Spleen (tissue), 11 donors: ENCODE measurements around the gene FBXO7. TPM values are rescaled to one million over a fixed set of nuclear protein-coding genes. Genes with fewer than 3 reads are reported as not detected.

Experiments
- DNase-seq: peaks from one replicate; pipeline ENCODE4 v3.0.0-alpha.2; 2020
- H3K27ac ChIP-seq, 8 donors: fragments of 200-600 bp; sonication (generic) in 7 of 8; 1 replicate in 4 of 8; 2 replicates in 4 of 8; pipeline versions ENCODE4 v1.5.0 to v1.8.0; 2016 to 2021; ENCODE audit warnings: inconsistent platforms in 4 of 8, mild to moderate bottlenecking in 4 of 8, moderate library complexity in 1 of 8
- H3K27me3 ChIP-seq, 7 donors: fragments of 200-600 bp; sonication (generic) in 6 of 7; replicated peaks in 1 of 7; 1 replicate in 4 of 7; 2 replicates in 3 of 7; pipeline versions ENCODE4 v1.5.0 to v1.8.0; 2016 to 2021; ENCODE audit warnings: inconsistent platforms in 3 of 7, mild to moderate bottlenecking in 1 of 7
- H3K36me3 ChIP-seq, 6 donors: fragments of 200-600 bp; sonication (generic) in 5 of 6; 1 replicate in 4 of 6; 2 replicates in 2 of 6; pipeline versions ENCODE4 v1.5.0 to v1.8.0; 2016 to 2021; ENCODE audit warnings: inconsistent platforms in 2 of 6
- H3K4me1 ChIP-seq, 6 donors: fragments of 200-600 bp; sonication (generic) in 5 of 6; 1 replicate in 3 of 6; 2 replicates in 3 of 6; pipeline versions ENCODE4 v1.5.0 to v1.8.0; 2016 to 2021; ENCODE audit warnings: inconsistent platforms in 3 of 6
- H3K4me3 ChIP-seq, 8 donors: fragments of 200-600 bp; sonication (generic) in 7 of 8; 1 replicate in 4 of 8; 2 replicates in 4 of 8; pipeline versions ENCODE4 v1.5.0 to v1.8.0; 2016 to 2021; ENCODE audit warnings: inconsistent platforms in 4 of 8, mild to moderate bottlenecking in 4 of 8, moderate library complexity in 2 of 8
- H3K9me3 ChIP-seq, 8 donors: fragments of 200-600 bp; sonication (generic) in 7 of 8; 1 replicate in 4 of 8; 2 replicates in 4 of 8; pipeline versions ENCODE4 v1.5.0 to v1.8.0; 2016 to 2021; ENCODE audit warnings: inconsistent platforms in 4 of 8
- CTCF ChIP-seq, 11 experiments: fragments of 200-600 bp in 7 of 11; fragments of 450-650 bp in 4 of 11; sonication (generic) in 4 of 11; IDR thresholded peaks in 8 of 11; conservative IDR thresholded peaks in 3 of 11; 1 replicate in 7 of 11; 2 replicates in 4 of 11; pipeline versions ENCODE4 v1.4.0 to v1.8.0; 2016 to 2021; ENCODE audit warnings: antibody characterized with exemption in 11 of 11, inconsistent platforms in 4 of 11, mild to moderate bottlenecking in 1 of 11
- POLR2A ChIP-seq, 3 donors: fragments of 450-650 bp; IDR thresholded peaks; one replicate each; pipeline ENCODE4 v1.5.1; 2017; ENCODE audit warnings: antibody characterized with exemption in 3 of 3, mild to moderate bottlenecking in 1 of 3
- POLR2AphosphoS5 ChIP-seq, 3 donors: sonication (generic); formaldehyde crosslinking; IDR thresholded peaks; one replicate each; pipeline ENCODE4 v1.5.1; 2017; ENCODE audit warnings: antibody characterized with exemption in 3 of 3
- WGBS, 5 donors: extraction: QIAGEN DNeasy Blood & Tissue Kit in 3 of 5; methylation state at CpG; one replicate each; pipeline versions ENCODE4 v1.1.5 to v1.1.7; 2013 to 2018; 5-methylcytosine and 5-hydroxymethylcytosine counted together
- intact Hi-C: fragments of 100-400 bp; cut with DNase I; formaldehyde crosslinking; loops from one replicate; pipeline ENCODE4 v1.15.0; 2023; ENCODE audit warnings: low total_unique reads
- polyA plus RNA-seq, 3 donors: library from polyadenylated mRNA; stranded (reverse); fragments of 200-250 nt; gene quantifications; one replicate each; pipeline ENCODE4 v1.2.1, GENCODE V29; 2013
- total RNA-seq, 7 donors: library from RNA; depleted of rRNA in 3 of 7; stranded (reverse); fragments of >200 nt in 3 of 7; fragmentation: NEBNext Ultra II Directional in 4 of 7; extraction: Animal tissue kit (Norgen Biotek cat#: 25700) in 4 of 7; gene quantifications; one replicate each; pipeline versions ENCODE4 v1.1.0 to v1.2.1, GENCODE V29; 2016 to 2021
- donor health status: healthy with polysubstance abuse.
- donor health status: DM: no; HTN: no; CAD: no; lungs with moderate emphysema.
- donor health status: DM: no; HTN: no; CAD: no.
- donor health status: Bipolar disorder and iron deficiency.
- donor health status: healthy.
- donor health status: DM: no; HTN: no; CAD: no.
- donor health status: DM: yes; HTN: yes; CAD: no.

FBXO7 gene
- total and polyA plus RNA-seq, 10 donors: 55.9 to 151 (median 103) TPM

DNA sequence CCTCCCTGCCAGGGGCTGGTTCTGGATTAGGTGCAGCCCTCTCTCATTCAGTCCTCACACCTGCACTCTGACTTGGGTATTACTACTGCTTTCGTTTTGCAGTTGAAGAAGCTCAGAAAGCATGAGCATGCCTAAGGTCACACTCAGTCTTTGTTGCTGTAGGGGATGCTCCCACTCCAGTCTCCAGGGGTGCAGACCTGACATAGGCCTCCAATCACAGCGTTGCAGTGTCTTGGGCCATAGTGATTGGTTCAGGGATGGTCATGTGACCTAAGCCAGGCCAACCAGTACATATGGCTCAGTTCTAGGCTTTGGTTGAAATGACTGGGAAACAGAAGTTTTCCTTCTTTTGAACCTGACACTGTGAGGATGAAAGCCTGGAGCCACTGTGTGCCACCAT lies 61.7 kb downstream of the FBXO7 start:
- Histone ChIP-seq H3K36me3 (no peaks in the 10 kb centered on the region), H3K27ac (no peak overlapping the region), H3K9me3 (no peaks in the 10 kb centered on the region), H3K4me3 (no peak overlapping the region), H3K4me1 (peaks cover 3 to 45% (median 10%) of the 10 kb centered on the region in 6 donors), H3K27me3 (peaks cover 0 to 9% (median 0%) of the 10 kb centered on the region in 7 donors)
- TF ChIP-seq CTCF (IDR thresholded peaks at IDR 0.05 in 8 of 11, conservative IDR thresholded peaks at IDR 0.05 in 3 of 11): no peak
- TF ChIP-seq POLR2AphosphoS5 (IDR thresholded peaks at IDR 0.05): no peak
- TF ChIP-seq POLR2A (IDR thresholded peaks at IDR 0.05): no peak
- WGBS, 5 donors: 70 to 89% (median 83%) methylated on average over 1 to 2 of the region's 2 CpGs
- intact Hi-C loops: no loop called here
- no peak for DNase-seq

DNA sequence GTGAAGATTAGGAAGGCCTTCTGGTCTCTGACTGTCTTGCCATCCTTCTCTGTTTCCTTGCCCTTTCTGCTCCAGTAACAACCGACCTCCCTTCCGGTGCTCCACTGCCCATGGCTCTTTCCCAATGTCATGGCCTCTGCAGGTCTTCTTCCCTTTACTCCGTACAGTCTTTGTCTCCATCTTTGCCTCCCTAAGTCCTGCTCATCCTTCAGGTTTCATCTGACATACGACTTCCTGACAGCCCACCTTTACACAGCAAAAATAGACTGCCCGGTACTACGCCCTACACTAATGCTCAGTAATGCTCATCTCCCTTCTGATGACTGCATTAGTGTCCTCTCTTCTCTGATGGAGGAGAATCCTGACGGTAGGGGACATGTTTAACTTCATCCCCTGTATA lies 63.9 kb downstream of the FBXO7 start:
- Histone ChIP-seq H3K27ac (peak overlapping the region in 2 of 8 donors; percentile 46 to 61), H3K4me3 (no peak overlapping the region), H3K36me3 (no peaks in the 10 kb centered on the region), H3K27me3 (peaks cover 0 to 2% (median 0%) of the 10 kb centered on the region in 7 donors), H3K9me3 (no peaks in the 10 kb centered on the region), H3K4me1 (peaks cover 0 to 38% (median 0%) of the 10 kb centered on the region in 6 donors)
- intact Hi-C loops: no loop called here
- no peak for TF ChIP-seq POLR2AphosphoS5 (IDR thresholded peaks at IDR 0.05)
- no peak for TF ChIP-seq POLR2A (IDR thresholded peaks at IDR 0.05)
- TF ChIP-seq CTCF (IDR thresholded peaks at IDR 0.05 in 8 of 11, conservative IDR thresholded peaks at IDR 0.05 in 3 of 11): no peak
- DNase-seq: no peak
- WGBS, 5 donors: 91 to 97% (median 94%) methylated on average over 7 of the region's 7 CpGs

DNA sequence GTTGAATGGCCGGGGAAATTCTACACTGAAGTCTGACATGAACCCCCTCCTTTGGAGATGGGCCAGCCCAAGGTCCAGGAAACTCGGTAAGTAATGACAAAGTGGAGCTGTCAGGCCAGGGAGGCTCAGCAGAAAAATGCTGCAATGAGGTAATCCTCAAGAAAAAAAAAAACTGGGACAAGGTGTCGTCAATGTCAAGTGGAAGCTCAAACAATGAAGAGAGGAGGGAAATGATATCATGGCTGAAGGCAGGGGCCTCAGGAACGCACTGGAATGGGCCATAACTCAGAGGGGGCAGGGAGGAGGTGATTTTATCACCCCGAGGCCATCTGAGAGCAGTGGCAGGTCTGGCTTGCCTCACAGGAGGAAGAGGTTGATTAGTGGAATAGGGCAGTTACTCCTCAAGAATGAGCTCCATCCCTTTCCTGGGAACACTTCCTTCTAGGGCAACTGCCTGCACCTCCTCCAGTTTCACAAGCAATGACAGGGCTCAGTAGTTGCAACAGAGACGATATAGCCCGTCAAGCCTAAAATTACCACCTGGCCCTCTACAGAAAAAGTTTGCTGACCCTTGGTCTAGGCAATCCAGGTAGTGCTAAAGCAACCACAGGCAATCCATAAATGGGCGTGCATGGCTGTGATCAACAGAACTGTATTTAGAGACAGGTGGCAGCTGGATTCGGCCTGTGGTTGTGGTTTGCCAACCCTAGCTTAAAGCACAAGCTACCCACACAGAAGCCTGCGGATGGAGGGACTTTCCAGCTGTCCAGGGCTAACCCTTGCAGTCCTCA lies 65.2 kb downstream of the FBXO7 start:
- H3K4me3 ChIP-seq: no peak overlapping the region
- no peak for TF ChIP-seq CTCF (IDR thresholded peaks at IDR 0.05 in 8 of 11, conservative IDR thresholded peaks at IDR 0.05 in 3 of 11)
- TF ChIP-seq POLR2AphosphoS5 (IDR thresholded peaks at IDR 0.05): peak in 1 of 3 donors; percentile 24
- TF ChIP-seq POLR2A (IDR thresholded peaks at IDR 0.05): no peak
- intact Hi-C loops: no loop called here
- H3K27me3 ChIP-seq: no peaks in the 10 kb centered on the region
- WGBS, 5 donors: 25 to 35% (median 30%) methylated on average over 9 to 10 of the region's 10 CpGs
- H3K4me1 ChIP-seq: peaks cover 0 to 29% (median 0%) of the 10 kb centered on the region in 6 donors
- no peaks in the 10 kb centered on the region for H3K9me3 ChIP-seq
- DNase-seq: no peak
- no peaks in the 10 kb centered on the region for H3K36me3 ChIP-seq
- H3K27ac ChIP-seq: peak overlapping the region in 4 of 8 donors; percentile 26 to 61 (median 40)

GRCh38 chr22:32541481-32541880 lies 66.9 kb downstream of the FBXO7 start:
- intact Hi-C loops: no loop called here
- TF ChIP-seq POLR2A (IDR thresholded peaks at IDR 0.05): no peak
- no peak for TF ChIP-seq POLR2AphosphoS5 (IDR thresholded peaks at IDR 0.05)
- no peak for TF ChIP-seq CTCF (IDR thresholded peaks at IDR 0.05 in 8 of 11, conservative IDR thresholded peaks at IDR 0.05 in 3 of 11)
- peaks cover 0 to 31% (median 0%) of the 10 kb centered on the region in 6 donors for H3K4me1 ChIP-seq
- 92 to 94% (median 93%) methylated on average over 13 of the region's 13 CpGs for WGBS, 5 donors
- no peaks in the 10 kb centered on the region for H3K36me3 ChIP-seq
- peaks cover 0 to 3% (median 0%) of the 10 kb centered on the region in 7 donors for H3K27me3 ChIP-seq
- no peak overlapping the region for H3K27ac ChIP-seq
- H3K4me3 ChIP-seq: no peak overlapping the region
- H3K9me3 ChIP-seq: no peaks in the 10 kb centered on the region
- peak; percentile 25 for DNase-seq
